CD4-positive, alpha-beta T cell (primary cell): ENCODE measurements around the gene YTHDF2. TPM values are rescaled to one million over a fixed set of nuclear protein-coding genes. Genes with fewer than 3 reads are reported as not detected.
A peak's percentile ranks its signal among the peaks of the same experiment; 100 is the strongest.
"Not testable (repeated sequence)": the region's sequence is repeated elsewhere in the genome, so short reads cannot be mapped to it uniquely, and the experiment has no call there.

Source experiments
- ATAC-seq: fragments of 200-7000 bp; cut with Tn5 transposase; one replicate; pipeline ENCODE4 v1.10.0; 2022; ENCODE audit warnings: mild to moderate bottlenecking; ENCODE audit not compliant: poor library complexity
- CTCF ChIA-PET: fragments of 350-600 bp; sonication (Branson Sonifier 250); formaldehyde crosslinking; loops from one replicate; lab custom pipeline; 2021; ENCODE audit warnings: antibody characterized with exemption, inconsistent platforms; lab: Charles Lee
- POLR2A ChIA-PET: fragments of 350-600 bp; sonication (Branson Sonifier 250); formaldehyde crosslinking; loops from one replicate; lab custom pipeline; 2021; ENCODE audit warnings: antibody characterized with exemption, inconsistent platforms; lab: Charles Lee
- DNase-seq, 14 experiments: peaks; one replicate each; pipeline ENCODE4 v3.0.0-alpha.2; 2013 to 2020; ENCODE audit warnings: mixed read lengths in 2 of 14
- H3K27ac ChIP-seq, 2 donors: one replicate each; pipeline versions ENCODE4 v1.5.1 to v1.7.0; 2013; ENCODE audit warnings: low read length in 2 of 2, low read depth in 1 of 2, mild to moderate bottlenecking in 1 of 2
- H3K27me3 ChIP-seq, 2 experiments: 1 replicate in 1 of 2; 2 replicates in 1 of 2; pipeline versions ENCODE4 v1.6.1 to v1.7.0; 2013; ENCODE audit warnings: low read length in 2 of 2, control low read depth in 1 of 2, mild to moderate bottlenecking in 1 of 2, moderate library complexity in 1 of 2; ENCODE audit not compliant: insufficient read depth in 2 of 2, control insufficient read depth in 1 of 2
- H3K36me3 ChIP-seq: one replicate; pipeline ENCODE4 v1.6.1; 2013; ENCODE audit warnings: low read length, control low read depth; ENCODE audit not compliant: insufficient read depth
- H3K4me1 ChIP-seq: one replicate; pipeline ENCODE4 v1.6.1; 2013; ENCODE audit warnings: low read length, control low read depth; ENCODE audit not compliant: insufficient read depth
- H3K4me3 ChIP-seq: one replicate; pipeline ENCODE4 v1.5.1; 2013; ENCODE audit warnings: mild to moderate bottlenecking, low read length, moderate library complexity
- H3K9me3 ChIP-seq, 2 experiments: 1 replicate in 1 of 2; 2 replicates in 1 of 2; pipeline versions ENCODE4 v1.6.1 to v1.7.0; 2013; ENCODE audit warnings: low read length in 2 of 2, mild to moderate bottlenecking in 2 of 2, control low read depth in 1 of 2, moderate library complexity in 1 of 2; ENCODE audit not compliant: control insufficient read depth in 1 of 2, insufficient read depth in 1 of 2
- H3K27ac Mint-ChIP-seq: one replicate; pipeline ENCODE4 v1.8.0; 2020; ENCODE audit warnings: mixed read lengths
- H3K27me3 Mint-ChIP-seq: one replicate; pipeline ENCODE4 v1.8.0; 2021; ENCODE audit warnings: mixed read lengths
- H3K36me3 Mint-ChIP-seq: one replicate; pipeline ENCODE4 v1.8.0; 2021; ENCODE audit warnings: low read depth, mixed read lengths
- H3K4me1 Mint-ChIP-seq: one replicate; pipeline ENCODE4 v1.8.0; 2021; ENCODE audit warnings: low read depth, mixed read lengths
- H3K4me3 Mint-ChIP-seq: one replicate; pipeline ENCODE4 v1.8.0; 2020; ENCODE audit warnings: mild to moderate bottlenecking, mixed read lengths
- H3K9me3 Mint-ChIP-seq: one replicate; pipeline ENCODE4 v1.8.0; 2020; ENCODE audit warnings: mixed read lengths
- CTCF ChIP-seq: fragments of 200-600 bp; IDR thresholded peaks from one replicate; pipeline ENCODE4 v1.8.0; 2022; ENCODE audit warnings: antibody characterized with exemption, mild to moderate bottlenecking
- intact Hi-C, 2 experiments: fragments of 100-400 bp; cut with DNase I in 1 of 2; cut with micrococcal nuclease in 1 of 2; formaldehyde crosslinking; loops; one replicate each; pipeline versions ENCODE4 v1.15.1 to v1.9.0; 2023 to 2025; cut with DNase I, micrococcal nuclease
- polyA plus RNA-seq, 2 donors: library from polyadenylated mRNA; unstranded; fragments of 120-200 nt; gene quantifications; one replicate each; pipeline ENCODE4 v1.2.1, GENCODE V29; 2013
- total RNA-seq, 174 experiments: library from RNA in 2 of 174; stranded (reverse) in 2 of 174; gene quantifications; one replicate each; pipeline ENCODE4 v1.2.3 and lab custom pipeline; 2021 to 2026

The YTHDF2 gene
- total RNA-seq (100 to 1,000 TPM in 1 of 2 experiments, 10 to 100 TPM in 1; 85.0 to 100 TPM), total RNA-seq (lab: John Stamatoyannopoulos, UW) (75.6 to 242 (median 125) reads per million in 172 experiments)
- 44.0 TPM for polyA plus RNA-seq (2013, experiment 1 of 2)
- polyA plus RNA-seq (2013, experiment 2 of 2) = 48.2 TPM

GRCh38 chr1:28736450-28737306 lies at the start of gene YTHDF2:
TSS of gene YTHDF2 (plus strand) at chr1:28736940. CDS start at chr1:28737121, 181 bp downstream.
- Histone ChIP-seq H3K4me1 (peaks cover 32% of the 10 kb centered on the region), H3K9me3 (no peaks in the 10 kb centered on the region), H3K4me3 (peak within 1 kb of the TSS; percentile 95), H3K27me3 (no peaks in the 10 kb centered on the region), H3K36me3 (peaks cover 32% of the 10 kb centered on the region), H3K27ac (peak within 1 kb of the TSS; percentile 82 to 89)
- H3K36me3 Mint-ChIP-seq = peaks cover 43% of the 10 kb centered on the region
- intact Hi-C loops = loop anchor here (1.0 to 10.0 kb wide), 9 partner anchors 67 to 482 kb away; partner anchors contain the start of genes RCC1 (in 2 of the 2), RNU11 (in 2 of the 2), TAF12 (in 2 of the 2) and MED18 (in 1 of the 2)
- ATAC-seq = peak; percentile 91
- ChIA-PET CTCF (interaction anchor here (0.6 to 1.9 kb wide), 34 partner anchors 8 to 1582 kb away, joined by 3 to 43 read pairs (median 6); partner anchors contain the start of genes GMEB1, RCC1, RNU11 and SLC9A1), POLR2A (interaction anchor here (0.5 to 4.3 kb wide), 33 partner anchors 10 to 501 kb away, joined by 3 to 172 read pairs (median 6); partner anchors contain the start of genes ATP5IF1, EPB41, GMEB1 and MED18)
- peak; percentile 97 to 99 (median 98) for DNase-seq
- peak within 1 kb of the TSS; percentile 92 for H3K27ac Mint-ChIP-seq
- H3K9me3 Mint-ChIP-seq = no peaks in the 10 kb centered on the region
- H3K4me1 Mint-ChIP-seq = peaks cover 44% of the 10 kb centered on the region
- peak within 1 kb of the TSS; percentile 98 for H3K4me3 Mint-ChIP-seq
- peak; percentile 94 for TF ChIP-seq CTCF
- no peaks in the 10 kb centered on the region for H3K27me3 Mint-ChIP-seq

- H3K27ac ChIP-seq, H3K4me3 Mint-ChIP-seq, CTCF ChIA-PET, H3K4me1 ChIP-seq, DNase-seq, H3K27me3 ChIP-seq, POLR2A ChIA-PET, H3K9me3 Mint-ChIP-seq, H3K27ac Mint-ChIP-seq, H3K9me3 ChIP-seq, H3K4me3 ChIP-seq, ATAC-seq, H3K4me1 Mint-ChIP-seq, H3K27me3 Mint-ChIP-seq: not testable (repeated sequence)
- peaks cover 33% of the 10 kb centered on the region for H3K36me3 ChIP-seq
- H3K36me3 Mint-ChIP-seq = peaks cover 61% of the 10 kb centered on the region
- intact Hi-C loops = loop anchor here in 1 of 2 experiments (10.0 kb wide), 1 partner anchor 47 kb away; the partner anchor contains the start of genes RNU11 and TAF12
Observed at GRCh38 chr1:28691627-28692026, 45.1 kb upstream of the YTHDF2 start.

- H3K27me3 Mint-ChIP-seq = no peaks in the 10 kb centered on the region
- Histone ChIP-seq H3K4me3 (no peak overlapping the region), H3K9me3 (no peaks in the 10 kb centered on the region), H3K4me1 (no peaks in the 10 kb centered on the region), H3K36me3 (peaks cover 51% of the 10 kb centered on the region), H3K27ac (no peak overlapping the region), H3K27me3 (no peaks in the 10 kb centered on the region)
- DNase-seq (no peak), ATAC-seq (no peak)
- no peak overlapping the region for H3K4me3 Mint-ChIP-seq
- ChIA-PET CTCF (interaction anchor here (0.6 kb wide), 1 partner anchor 20 kb away, joined by 3 read pairs; no protein-coding TSS in a partner anchor), POLR2A (no interaction called here)
- H3K36me3 Mint-ChIP-seq = peaks cover 68% of the 10 kb centered on the region
- intact Hi-C loops = no loop called here
- H3K27ac Mint-ChIP-seq = no peak overlapping the region
- H3K4me1 Mint-ChIP-seq = no peaks in the 10 kb centered on the region
- TF ChIP-seq CTCF = no peak
- H3K9me3 Mint-ChIP-seq = no peaks in the 10 kb centered on the region
Observed at GRCh38 chr1:28703629-28704028, 33.1 kb upstream of the YTHDF2 start.
